Measurements from ENCODE around the gene CALM1. TPM values are rescaled to one million over a fixed set of nuclear protein-coding genes. Genes with fewer than 3 reads are reported as not detected.

CALM1 gene
- total RNA-seq: 763 and 928 TPM in 2 replicates

DNA sequence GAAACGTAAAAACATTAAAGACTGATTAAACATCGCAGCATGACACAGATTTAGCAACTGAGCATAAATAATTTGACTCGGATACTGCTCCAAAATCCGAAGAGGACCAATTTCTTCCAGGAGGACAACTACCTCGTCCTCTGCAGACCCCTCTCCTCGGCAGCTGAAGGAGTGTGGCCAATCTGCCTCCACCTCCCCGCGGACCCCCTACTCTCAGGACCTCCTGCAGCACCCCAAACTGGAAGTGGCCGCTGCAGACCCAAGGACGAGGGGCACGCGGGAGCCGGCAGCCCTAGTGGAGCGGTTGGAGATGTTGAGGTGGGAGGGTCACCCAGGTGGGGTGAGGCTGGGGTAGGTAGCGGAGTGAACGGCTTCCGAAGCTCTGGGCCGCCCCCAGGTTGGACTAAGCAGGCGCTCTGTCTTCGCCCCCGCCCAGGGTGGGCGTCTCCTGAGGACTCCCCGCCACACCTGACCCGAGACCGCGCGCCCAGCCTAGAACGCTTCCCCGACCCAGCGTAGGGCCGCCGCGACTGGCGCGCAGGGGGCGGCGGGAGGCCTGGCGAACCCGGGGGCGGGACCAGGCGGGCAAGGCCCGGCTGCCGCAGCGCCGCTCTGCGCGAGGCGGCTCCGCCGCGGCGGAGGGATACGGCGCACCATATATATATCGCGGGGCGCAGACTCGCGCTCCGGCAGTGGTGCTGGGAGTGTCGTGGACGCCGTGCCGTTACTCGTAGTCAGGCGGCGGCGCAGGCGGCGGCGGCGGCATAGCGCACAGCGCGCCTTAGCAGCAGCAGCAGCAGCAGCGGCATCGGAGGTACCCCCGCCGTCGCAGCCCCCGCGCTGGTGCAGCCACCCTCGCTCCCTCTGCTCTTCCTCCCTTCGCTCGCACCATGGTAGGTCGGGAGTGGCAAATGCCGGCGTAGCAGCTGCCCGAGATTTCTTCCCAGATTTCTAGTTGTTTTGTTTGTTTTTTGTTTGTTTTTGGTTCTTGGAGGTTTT, at the start of gene CALM1:
TSS of gene CALM1 (plus strand) at position 689 of the 999 bp plus-strand sequence. CDS start at position 891, 202 bp downstream.

Other genes with a start within 250 kb of the CALM1 start
- gene PSMC1, start 140.5 kb upstream of the CALM1 start, total RNA-seq: 92.2 and 93.3 TPM in 2 replicates
- 10.8 and 11.4 TPM in 2 replicates for gene NRDE2, start 65.1 kb upstream of the CALM1 start, total RNA-seq